ENCODE measurements around the gene CAPN13.

DNA sequence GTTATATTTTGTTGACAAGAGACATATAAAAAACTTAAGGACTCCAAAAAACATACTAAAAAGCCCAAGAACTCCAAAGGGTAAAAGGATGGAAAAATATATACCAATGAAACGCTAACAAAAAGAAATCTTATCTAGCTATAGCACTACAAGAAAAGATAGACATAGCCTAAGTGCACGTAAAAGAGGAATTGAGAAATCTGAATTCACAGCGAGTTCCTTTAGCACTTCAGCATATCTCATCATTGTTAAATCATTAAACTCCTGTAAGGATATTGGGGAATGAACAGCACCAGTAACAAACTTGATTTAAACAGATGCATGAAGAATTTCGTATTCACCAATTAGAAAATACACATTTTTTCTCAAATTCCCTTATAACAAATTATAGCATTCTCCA is 134.1 kb downstream of the CAPN13 start:
- TF ChIP-seq, protein P1, sequence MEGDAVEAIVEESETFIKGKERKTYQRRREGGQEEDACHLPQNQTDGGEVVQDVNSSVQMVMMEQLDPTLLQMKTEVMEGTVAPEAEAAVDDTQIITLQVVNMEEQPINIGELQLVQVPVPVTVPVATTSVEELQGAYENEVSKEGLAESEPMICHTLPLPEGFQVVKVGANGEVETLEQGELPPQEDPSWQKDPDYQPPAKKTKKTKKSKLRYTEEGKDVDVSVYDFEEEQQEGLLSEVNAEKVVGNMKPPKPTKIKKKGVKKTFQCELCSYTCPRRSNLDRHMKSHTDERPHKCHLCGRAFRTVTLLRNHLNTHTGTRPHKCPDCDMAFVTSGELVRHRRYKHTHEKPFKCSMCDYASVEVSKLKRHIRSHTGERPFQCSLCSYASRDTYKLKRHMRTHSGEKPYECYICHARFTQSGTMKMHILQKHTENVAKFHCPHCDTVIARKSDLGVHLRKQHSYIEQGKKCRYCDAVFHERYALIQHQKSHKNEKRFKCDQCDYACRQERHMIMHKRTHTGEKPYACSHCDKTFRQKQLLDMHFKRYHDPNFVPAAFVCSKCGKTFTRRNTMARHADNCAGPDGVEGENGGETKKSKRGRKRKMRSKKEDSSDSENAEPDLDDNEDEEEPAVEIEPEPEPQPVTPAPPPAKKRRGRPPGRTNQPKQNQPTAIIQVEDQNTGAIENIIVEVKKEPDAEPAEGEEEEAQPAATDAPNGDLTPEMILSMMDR (optimal IDR thresholded peaks at IDR 0.05 in 1 of 3, IDR thresholded peaks at IDR 0.05 in 1 of 3, conservative IDR thresholded peaks at IDR 0.05 in 1 of 3; ENCODE audit: extremely low read depth in 1 of 3, insufficient read depth in 2 of 3, low read length in 3 of 3), result no peak
- TF ChIP-seq EZH2 (IDR thresholded peaks at IDR 0.05; ENCODE audit: low read length), result no peak

Data from keratinocyte (primary cell).